ENCODE data around the gene PPP4C.
A peak's percentile ranks its signal among the peaks of the same experiment; 100 is the strongest.
"Not testable (repeated sequence)": the region's sequence is repeated elsewhere in the genome, so short reads cannot be mapped to it uniquely, and the experiment has no call there.

The PPP4C gene

GRCh38 chr16:30121741-30122571 is 46.2 kb downstream of the PPP4C start:
- Histone ChIP-seq H3K36me3 (ENCODE audit: control insufficient read depth in 1 of 2, insufficient read depth in 2 of 2, low read length in 2 of 2) (peaks cover 23 to 32% of the 10 kb centered on the region in 2 donors), H3K4me3 (ENCODE audit: low read depth in 1 of 2, low read length in 2 of 2) (peak overlapping the region; percentile 72 to 77), H3K27ac (ENCODE audit: low read length) (peak overlapping the region; percentile 92), H3K9me3 (ENCODE audit: control insufficient read depth in 1 of 2, low read length in 2 of 2) (no peaks in the 10 kb centered on the region), H3K4me1 (ENCODE audit: control insufficient read depth in 1 of 2, insufficient read depth in 2 of 2, low read length in 2 of 2) (peaks cover 11 to 12% of the 10 kb centered on the region in 2 donors), H3K27me3 (ENCODE audit: low read depth, low read length) (no peaks in the 10 kb centered on the region)

- Histone ChIP-seq H3K9me3 (ENCODE audit: control insufficient read depth in 1 of 2, low read length in 2 of 2) (no peaks in the 10 kb centered on the region), H3K27ac (ENCODE audit: low read length) (peak overlapping the region; percentile 92), H3K4me3 (ENCODE audit: low read depth in 1 of 2, low read length in 2 of 2) (peak overlapping the region; percentile 72 to 77), H3K36me3 (ENCODE audit: control insufficient read depth in 1 of 2, insufficient read depth in 2 of 2, low read length in 2 of 2) (peaks cover 16 to 25% of the 10 kb centered on the region in 2 donors), H3K27me3 (ENCODE audit: low read depth, low read length) (no peaks in the 10 kb centered on the region), H3K4me1 (ENCODE audit: control insufficient read depth in 1 of 2, insufficient read depth in 2 of 2, low read length in 2 of 2) (peaks cover 11 to 12% of the 10 kb centered on the region in 2 donors)
Measured at GRCh38 chr16:30122604-30123160, 46.9 kb downstream of the PPP4C start.

DNA sequence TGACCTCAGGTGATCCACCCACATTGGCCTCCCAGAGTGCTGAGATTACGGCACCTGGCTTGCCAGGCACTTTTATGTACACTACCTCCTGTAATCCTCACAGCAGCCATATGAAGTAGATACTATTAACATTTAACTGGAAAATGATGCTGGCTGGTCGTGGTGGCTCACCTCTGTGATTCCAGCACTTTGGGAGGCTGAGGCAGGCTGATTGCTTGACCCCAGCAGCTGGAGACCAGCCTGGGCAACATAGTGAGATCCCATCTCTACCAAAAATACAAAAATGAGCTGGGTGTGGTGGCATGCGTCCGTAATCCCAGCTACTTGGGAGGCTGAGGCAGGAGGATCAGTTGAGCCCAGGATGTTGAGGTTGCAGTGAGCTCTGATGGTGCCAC is 49.2 kb downstream of the PPP4C start:
- no peak overlapping the region for H3K27ac ChIP-seq (ENCODE audit: low read length)
- H3K4me1 ChIP-seq (ENCODE audit: control insufficient read depth in 1 of 2, insufficient read depth in 2 of 2, low read length in 2 of 2): peaks cover 11 to 12% of the 10 kb centered on the region in 2 donors
- no peak overlapping the region for H3K4me3 ChIP-seq (ENCODE audit: low read depth in 1 of 2, low read length in 2 of 2)
- peaks cover 0 to 5% of the 10 kb centered on the region in 2 donors for H3K36me3 ChIP-seq (ENCODE audit: control insufficient read depth in 1 of 2, insufficient read depth in 2 of 2, low read length in 2 of 2)
- H3K27me3 ChIP-seq (ENCODE audit: low read depth, low read length): no peaks in the 10 kb centered on the region
- H3K9me3 ChIP-seq (ENCODE audit: control insufficient read depth in 1 of 2, low read length in 2 of 2): no peaks in the 10 kb centered on the region

- H3K9me3 ChIP-seq (ENCODE audit: control insufficient read depth in 1 of 2, low read length in 2 of 2); H3K4me3 ChIP-seq (ENCODE audit: low read depth in 1 of 2, low read length in 2 of 2); H3K27me3 ChIP-seq (ENCODE audit: low read depth, low read length); H3K27ac ChIP-seq (ENCODE audit: low read length); H3K36me3 ChIP-seq (ENCODE audit: control insufficient read depth in 1 of 2, insufficient read depth in 2 of 2, low read length in 2 of 2): not testable (repeated sequence)
- H3K4me1 ChIP-seq (ENCODE audit: control insufficient read depth in 1 of 2, insufficient read depth in 2 of 2, low read length in 2 of 2): peaks cover 11 to 12% of the 10 kb centered on the region in 2 donors
Measured at GRCh38 chr16:30125690-30126089, 49.9 kb downstream of the PPP4C start.

GRCh38 chr16:30127993-30128392 is 52.2 kb downstream of the PPP4C start:
- H3K4me3 ChIP-seq (ENCODE audit: low read depth in 1 of 2, low read length in 2 of 2): no peak overlapping the region
- no peaks in the 10 kb centered on the region for H3K36me3 ChIP-seq (ENCODE audit: control insufficient read depth in 1 of 2, insufficient read depth in 2 of 2, low read length in 2 of 2)
- no peaks in the 10 kb centered on the region for H3K9me3 ChIP-seq (ENCODE audit: control insufficient read depth in 1 of 2, low read length in 2 of 2)
- H3K4me1 ChIP-seq (ENCODE audit: control insufficient read depth in 1 of 2, insufficient read depth in 2 of 2, low read length in 2 of 2): peaks cover 5 to 7% of the 10 kb centered on the region in 2 donors
- no peaks in the 10 kb centered on the region for H3K27me3 ChIP-seq (ENCODE audit: low read depth, low read length)
- H3K27ac ChIP-seq (ENCODE audit: low read length): no peak overlapping the region

DNA sequence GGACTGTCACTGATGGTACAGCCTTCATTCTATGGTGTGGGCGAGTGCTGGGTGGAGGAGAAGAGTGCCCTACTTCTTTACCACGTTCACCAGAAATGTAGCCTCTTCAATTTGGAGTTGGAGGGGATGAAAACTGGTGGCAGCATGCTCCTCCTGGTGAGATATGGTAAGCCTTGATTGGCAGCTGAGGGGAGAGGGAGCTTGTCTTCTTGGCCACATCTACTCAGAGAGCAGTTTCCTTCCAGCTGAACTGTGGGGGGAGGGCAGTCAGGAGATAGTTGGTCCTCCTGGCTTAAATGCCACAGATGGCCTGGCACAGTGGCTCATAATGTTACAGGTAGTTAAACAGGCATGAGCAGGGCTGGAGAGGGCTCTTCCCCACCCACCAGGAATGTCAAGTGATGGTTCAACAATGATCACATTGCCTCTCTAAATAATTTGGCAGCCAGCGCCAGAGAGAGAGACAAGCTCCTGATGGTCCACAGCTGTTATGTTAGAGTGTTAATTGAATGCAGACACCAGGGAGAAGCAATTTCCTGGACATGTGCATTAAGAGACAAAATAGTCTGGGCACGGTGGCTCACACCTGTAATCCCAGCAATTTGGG is 56.2 kb downstream of the PPP4C start:
- H3K9me3 ChIP-seq (ENCODE audit: control insufficient read depth in 1 of 2, low read length in 2 of 2): no peaks in the 10 kb centered on the region
- no peaks in the 10 kb centered on the region for H3K4me1 ChIP-seq (ENCODE audit: control insufficient read depth in 1 of 2, insufficient read depth in 2 of 2, low read length in 2 of 2)
- H3K27ac ChIP-seq (ENCODE audit: low read length): no peak overlapping the region
- no peak overlapping the region for H3K4me3 ChIP-seq (ENCODE audit: low read depth in 1 of 2, low read length in 2 of 2)
- H3K27me3 ChIP-seq (ENCODE audit: low read depth, low read length): no peaks in the 10 kb centered on the region
- no peaks in the 10 kb centered on the region for H3K36me3 ChIP-seq (ENCODE audit: control insufficient read depth in 1 of 2, insufficient read depth in 2 of 2, low read length in 2 of 2)

- Histone ChIP-seq H3K9me3 (ENCODE audit: control insufficient read depth in 1 of 2, low read length in 2 of 2) (no peaks in the 10 kb centered on the region), H3K27ac (ENCODE audit: low read length) (no peak overlapping the region), H3K36me3 (ENCODE audit: control insufficient read depth in 1 of 2, insufficient read depth in 2 of 2, low read length in 2 of 2) (no peaks in the 10 kb centered on the region), H3K4me1 (ENCODE audit: control insufficient read depth in 1 of 2, insufficient read depth in 2 of 2, low read length in 2 of 2) (no peaks in the 10 kb centered on the region), H3K4me3 (ENCODE audit: low read depth in 1 of 2, low read length in 2 of 2) (no peak overlapping the region), H3K27me3 (ENCODE audit: low read depth, low read length) (no peaks in the 10 kb centered on the region)
Measured at GRCh38 chr16:30132591-30132990, 56.8 kb downstream of the PPP4C start.
